A549 (cell line): ENCODE results near the gene ITIH5.

Experiments used
- CHD2 ChIP-seq: fragments of 150-350 bp; IDR thresholded peaks from 2 replicates; pipeline ENCODE4 v1.6.1; 2014; ENCODE audit warnings: low read length; ENCODE audit not compliant: partially characterized antibody
- NR3C1 ChIP-seq: fragments of >200 bp; sonication (Bioruptor Twin); formaldehyde crosslinking; IDR thresholded peaks from 3 replicates; pipeline ENCODE4 v1.6.1; 2017
- POLR2A ChIP-seq: IDR thresholded peaks from 2 replicates; pipeline ENCODE4 v1.6.1; 2012; ENCODE audit warnings: mild to moderate bottlenecking, low read length
- RNF2 ChIP-seq: fragments of 200-600 bp; sonication (generic); IDR thresholded peaks from 2 replicates; pipeline ENCODE4 v1.6.1; 2016; ENCODE audit warnings: low read depth, mild to moderate bottlenecking, antibody characterized with exemption, moderate library complexity, borderline replicate concordance
- SREBF2 ChIP-seq: fragments of 450-650 bp; IDR thresholded peaks from 2 replicates; pipeline ENCODE4 v1.6.1; 2014; ENCODE audit warnings: mild to moderate bottlenecking, moderate library complexity

- TF ChIP-seq NR3C1 (no peak), CHD2 (no peak), SREBF2 (no peak), RNF2 (no peak), POLR2A (no peak)
These were observed 24.2 kb downstream of the ITIH5 start for GRCh38 chr10:7642491-7643011.
